HG03565 (cell line): ENCODE results near the gene CA11.
A peak's percentile ranks its signal among the peaks of the same experiment; 100 is the strongest.
"Not testable (repeated sequence)": the region's sequence is repeated elsewhere in the genome, so short reads cannot be mapped to it uniquely, and the experiment has no call there.

Experiments
- ATAC-seq: cut with Tn5 transposase; IDR thresholded peaks from one replicate; pipeline ENCODE4 v1.9.1; 2021; ENCODE audit warnings: mild to moderate bottlenecking, moderate library complexity; ENCODE audit not compliant: unreplicated experiment

The CA11 gene

DNA sequence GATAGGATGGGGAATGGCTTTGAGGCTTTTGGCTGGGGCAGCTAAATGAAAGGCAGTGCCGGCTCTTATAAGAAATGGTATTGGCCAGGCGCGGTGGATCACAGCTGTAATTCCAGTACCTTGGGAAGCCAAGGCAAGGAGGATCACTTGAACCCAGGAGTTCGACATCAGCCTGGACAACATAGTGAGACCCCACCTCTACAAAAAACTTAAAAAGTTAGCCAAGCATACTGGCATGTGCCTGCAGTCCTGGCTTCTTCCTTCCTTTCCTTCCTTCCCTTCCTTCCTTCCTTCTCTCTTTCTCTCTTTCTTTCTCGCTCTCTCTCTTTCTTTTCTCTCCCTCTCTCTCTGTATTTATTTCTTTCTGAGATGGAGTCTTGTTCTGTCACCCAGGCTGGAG lies 3.1 kb downstream of the CA11 start:
- no peak for ATAC-seq

- no peak for ATAC-seq
These were observed 4.1 kb downstream of the CA11 start for GRCh38 chr19:48641850-48642249.

DNA sequence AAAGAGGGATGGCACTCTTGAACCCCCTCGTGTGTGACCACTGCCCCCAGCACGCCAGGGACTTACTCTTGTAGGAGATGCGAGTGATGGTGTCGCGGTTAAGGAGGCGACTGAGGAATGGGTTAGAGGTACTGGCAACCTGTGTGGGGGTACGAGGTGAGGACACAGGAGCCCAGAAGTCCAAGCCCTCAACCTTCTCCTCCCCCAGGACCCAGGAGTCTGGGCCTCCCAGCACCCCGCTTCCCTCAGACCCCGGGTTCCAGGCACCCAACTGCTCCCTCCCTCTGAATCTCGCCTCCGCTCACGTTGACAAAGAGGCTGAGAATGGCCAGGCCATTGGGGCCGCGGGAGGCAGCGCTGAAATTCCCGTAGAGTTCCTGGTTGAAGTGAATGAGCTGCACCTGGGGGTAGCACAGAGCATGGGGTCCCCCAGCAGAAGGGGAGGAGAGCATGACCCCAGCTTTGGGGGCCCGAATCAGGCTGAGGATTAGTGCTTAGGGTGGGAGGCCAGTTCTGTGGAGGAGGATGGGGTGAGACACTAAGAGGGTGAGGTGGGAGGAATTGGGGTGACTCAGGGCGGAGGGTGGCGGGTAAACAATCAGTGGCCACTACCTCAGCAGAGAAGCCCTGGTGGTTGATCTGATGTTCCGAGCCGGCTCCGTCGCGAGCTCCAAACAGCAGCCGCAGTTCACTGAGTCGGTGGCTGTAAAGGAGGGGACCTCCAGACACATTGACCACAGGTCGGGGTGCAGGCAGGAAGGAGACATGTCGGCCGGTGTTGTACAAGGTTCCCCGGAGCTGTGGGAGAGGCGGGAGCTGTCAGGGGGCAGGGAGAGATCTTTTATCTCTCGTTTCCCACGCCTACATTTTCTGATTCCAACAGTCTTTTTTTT lies 6.3 kb downstream of the CA11 start:
- no peak for ATAC-seq

GRCh38 chr19:48638831-48639381 lies 7.1 kb downstream of the CA11 start:
- no peak for ATAC-seq

GRCh38 chr19:48637948-48638830 lies 7.8 kb downstream of the CA11 start:
- ATAC-seq, result peak; percentile 1

DNA sequence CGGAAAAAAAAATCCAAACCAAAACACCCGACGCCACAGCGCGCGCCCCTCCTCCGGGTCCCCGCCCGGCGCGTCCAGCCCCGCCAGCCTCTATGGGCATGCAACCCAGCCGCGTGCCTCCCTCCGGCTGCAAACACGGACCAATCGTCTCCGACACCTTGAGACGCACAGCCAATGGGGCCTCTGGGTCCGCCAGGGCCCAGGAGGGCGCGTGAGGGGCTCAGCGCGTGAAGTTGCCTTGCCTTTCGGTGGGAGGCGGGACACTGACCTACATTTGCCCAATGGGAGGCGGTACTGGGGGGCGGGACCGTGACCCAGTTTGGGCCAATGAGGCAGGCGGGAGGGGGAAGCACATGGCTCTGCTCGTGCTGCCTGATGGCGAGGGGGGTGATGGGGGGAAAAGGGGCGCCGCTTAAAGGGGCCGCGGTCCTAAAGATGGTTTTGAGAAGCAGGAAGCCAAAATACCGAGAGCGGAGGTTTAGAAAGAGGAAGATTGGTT lies 8.5 kb downstream of the CA11 start:
- ATAC-seq, result peak; percentile 56

DNA sequence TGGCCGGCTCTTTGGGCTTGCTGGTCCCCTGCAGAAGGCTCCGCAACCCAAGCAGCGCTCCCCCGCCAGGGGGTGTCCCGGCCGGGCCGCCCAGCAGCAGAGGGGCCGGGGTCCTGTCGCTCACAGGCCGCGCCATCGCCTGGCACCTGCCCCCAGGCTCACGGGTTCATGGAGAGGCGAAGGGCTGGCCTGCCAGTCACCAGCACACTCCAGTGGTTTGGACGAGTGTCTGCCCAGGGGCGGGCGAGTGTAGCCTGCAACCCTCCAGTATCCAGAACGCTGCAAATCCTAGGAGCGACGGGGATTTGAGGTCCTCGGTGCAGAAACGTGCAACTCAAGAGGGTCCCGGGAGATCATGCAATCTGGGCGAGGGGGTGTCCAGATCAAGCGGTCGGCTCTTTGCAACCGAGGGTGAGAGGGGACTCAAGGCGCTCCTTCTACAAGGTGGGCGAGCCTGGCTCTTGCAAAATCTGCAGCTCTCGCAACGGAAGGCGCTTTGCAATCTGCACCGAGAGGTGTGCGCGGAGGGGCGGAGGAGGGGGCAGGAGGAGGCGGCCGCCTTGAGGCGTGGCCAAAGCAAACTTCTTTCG lies 9.0 kb downstream of the CA11 start, which contains the start of gene DBP:
DBP (minus strand) TSS at position 521 of the 590 bp plus-strand sequence; CDS start at position 136, 385 bp downstream.
- ATAC-seq, result no peak

DNA sequence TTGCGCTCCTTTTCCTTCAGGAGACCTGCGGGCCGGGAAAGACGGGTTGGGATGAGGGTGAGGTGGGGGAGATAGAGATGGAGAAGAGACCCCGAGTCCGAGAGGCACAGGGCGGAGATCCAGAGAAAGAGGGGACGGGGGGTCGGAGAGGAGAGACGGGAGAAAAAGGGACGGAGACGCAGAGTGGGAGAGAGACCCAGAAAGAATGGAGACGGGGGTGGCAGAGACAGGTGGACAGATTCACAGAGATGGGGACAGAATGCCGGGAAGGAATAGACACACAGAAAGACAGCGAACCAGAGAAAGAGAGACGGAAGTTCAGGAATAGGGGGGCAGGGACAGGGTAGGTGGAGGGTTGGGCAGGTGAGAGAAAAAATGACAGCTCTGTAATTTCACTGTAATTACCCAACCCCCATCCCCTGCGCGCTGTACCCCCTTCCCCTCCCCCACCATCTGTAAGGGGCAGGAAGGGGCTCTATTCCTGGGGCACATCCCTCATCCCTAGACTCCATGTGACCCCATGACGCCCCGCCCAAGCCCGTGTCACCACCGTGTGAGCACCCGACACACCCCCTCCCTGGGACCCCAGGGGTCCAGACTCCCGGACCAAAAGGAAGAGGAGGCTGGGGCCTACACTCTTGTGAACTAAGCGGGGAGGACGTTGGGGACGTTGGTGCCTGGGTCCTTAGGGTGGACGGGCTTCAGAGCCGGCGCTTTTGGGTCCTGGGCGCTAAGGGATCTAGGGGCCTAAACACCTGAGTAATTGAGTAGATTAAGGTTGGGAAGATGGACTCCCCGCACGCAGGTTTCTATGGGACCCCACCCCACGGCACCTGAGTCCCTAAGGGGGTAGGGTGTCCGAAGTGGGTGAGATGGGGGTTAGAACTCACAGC lies 9.8 kb downstream of the CA11 start:
- no peak for ATAC-seq

- no peak for ATAC-seq
These were observed 10.6 kb downstream of the CA11 start for GRCh38 chr19:48635263-48635965.

DNA sequence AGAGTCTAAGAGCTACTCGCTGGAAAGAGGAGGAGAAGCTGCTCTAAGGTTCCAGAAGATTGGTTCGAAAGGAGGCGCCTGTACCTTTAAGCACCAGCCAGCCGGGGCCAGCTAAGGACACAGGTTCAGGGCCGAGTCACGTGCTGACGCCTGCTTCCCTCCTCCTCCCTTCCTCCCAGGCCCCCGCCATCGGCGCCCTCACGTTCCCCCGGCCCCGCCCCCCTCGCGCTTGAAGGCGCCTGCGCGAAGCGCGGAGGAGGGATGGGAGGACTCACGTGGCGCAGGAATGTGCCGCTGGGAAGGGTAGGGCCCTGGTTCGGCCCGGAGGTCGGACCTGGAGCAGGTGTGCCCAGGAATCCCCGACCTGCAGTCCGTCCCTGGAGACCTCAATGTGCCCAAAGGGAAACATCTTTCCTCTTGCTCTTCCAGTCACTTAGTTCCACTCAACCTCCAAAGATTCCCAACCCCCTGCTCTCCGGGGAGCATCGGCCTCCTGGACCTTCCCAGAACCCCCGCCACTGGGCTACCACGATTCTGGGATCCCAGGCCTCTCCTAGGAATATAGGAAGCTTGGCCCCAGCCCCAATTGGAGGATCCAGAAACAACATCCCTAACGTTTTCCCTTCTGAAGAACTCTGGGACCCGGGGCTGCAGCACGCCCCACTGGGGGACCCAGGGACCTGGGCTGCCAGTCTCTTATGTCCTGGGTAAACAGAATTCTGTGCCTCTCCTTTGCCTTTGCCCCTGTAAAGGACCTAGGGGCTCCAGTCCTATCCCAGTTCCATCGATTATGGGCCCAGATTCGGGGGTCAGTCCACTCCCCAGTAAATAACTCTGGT lies 11.3 kb downstream of the CA11 start:
- ATAC-seq, result peak; percentile 26

DNA sequence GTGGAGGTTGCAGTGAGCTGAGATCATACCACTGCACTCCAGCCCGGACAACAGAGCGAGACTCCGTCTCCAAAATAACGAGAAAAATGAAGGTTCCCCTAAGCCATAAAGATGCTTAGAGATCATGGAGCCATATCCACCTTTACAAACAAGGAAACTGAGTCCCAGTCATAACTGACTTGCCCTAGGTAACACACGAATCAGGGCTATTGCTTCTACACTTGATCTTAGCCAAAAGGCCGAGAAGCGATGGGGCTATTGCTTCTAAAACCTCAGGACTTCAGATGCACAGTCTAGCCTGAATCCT lies 12.0 kb downstream of the CA11 start:
- no peak for ATAC-seq

DNA sequence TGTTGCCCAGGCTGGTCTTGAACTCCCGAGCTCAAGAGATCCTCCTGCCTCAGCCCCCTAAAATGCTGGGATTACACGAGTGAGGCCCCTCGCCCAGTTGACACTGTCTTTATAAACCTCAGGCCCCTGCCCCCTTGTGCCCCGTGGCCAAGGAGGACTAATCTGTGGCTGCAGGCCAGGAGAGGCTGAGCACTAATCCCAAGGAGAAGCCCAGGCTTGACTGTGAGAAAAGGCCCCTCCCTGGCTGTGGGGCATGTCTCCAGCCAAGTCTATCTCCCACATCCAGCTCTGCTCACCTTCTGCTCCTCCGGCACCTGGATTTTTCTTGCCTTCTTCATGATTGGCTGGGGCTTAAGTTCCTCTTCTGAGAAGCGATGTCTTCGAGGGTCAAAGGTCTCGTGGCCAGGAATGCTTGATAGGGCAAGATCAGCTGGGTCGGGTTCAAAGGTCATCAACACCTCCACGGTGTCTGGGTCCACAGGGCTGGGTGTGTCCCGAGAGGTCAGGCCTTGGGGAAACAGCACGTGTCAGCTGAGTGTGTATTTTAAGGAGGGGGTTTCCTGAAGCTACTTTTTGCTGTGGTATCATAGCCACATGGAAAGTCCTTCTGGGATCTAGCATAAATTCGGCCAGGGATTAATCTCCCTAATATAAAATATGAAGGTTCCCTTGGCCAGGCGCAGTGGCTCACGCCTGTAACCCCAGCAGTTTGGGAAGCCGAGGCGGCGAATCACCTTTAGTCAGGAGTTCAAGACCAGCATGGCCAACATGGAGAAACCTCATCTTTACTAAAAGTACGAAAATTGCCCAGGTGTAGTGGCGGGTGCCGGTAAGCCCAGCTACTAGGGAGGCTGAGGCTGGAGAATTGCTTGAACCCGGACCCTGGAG lies 12.6 kb downstream of the CA11 start:
- no peak for ATAC-seq

DNA sequence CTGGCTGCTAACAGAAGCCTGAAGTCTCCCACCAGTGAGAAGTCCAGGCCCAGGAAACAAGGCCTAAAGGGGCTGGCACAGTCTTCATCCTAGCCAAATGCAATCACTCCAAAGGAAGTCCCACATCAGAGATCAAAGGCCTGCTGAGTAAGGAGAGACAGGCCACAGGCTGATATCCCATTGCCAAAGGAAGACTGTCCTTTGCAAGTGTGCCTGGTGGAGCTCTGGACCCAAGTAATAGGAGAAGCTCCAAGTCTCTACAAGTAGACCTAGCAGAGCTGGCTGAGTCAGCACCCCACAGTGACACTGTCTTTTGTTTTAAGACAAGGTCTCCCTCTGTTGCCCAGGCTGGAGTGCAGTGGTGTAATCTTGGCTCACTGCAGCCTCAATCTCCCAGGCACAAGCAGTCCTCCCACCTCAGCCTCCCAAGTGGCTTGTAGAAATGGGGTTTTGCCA lies 13.3 kb downstream of the CA11 start:
- no peak for ATAC-seq

DNA sequence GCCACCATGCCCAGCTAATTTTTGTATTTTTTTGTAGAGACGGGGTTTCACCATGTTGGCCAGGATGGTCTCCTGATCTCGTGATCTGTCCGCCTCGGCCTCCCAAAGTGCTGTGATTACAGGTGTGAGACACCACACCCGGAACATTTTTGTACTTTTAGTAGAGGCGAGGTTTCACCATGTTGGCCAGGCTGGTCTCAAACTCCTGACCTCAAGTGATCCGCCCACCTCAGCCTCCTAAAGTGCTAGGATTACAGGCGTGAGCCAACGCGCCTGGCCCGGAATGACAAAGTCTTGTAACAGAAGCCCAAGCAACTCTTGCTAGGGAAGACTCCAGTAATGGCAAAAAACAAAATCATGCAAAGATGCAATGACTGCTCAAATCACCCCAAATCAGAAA lies 13.7 kb downstream of the CA11 start:
- not testable (repeated sequence) for ATAC-seq

DNA sequence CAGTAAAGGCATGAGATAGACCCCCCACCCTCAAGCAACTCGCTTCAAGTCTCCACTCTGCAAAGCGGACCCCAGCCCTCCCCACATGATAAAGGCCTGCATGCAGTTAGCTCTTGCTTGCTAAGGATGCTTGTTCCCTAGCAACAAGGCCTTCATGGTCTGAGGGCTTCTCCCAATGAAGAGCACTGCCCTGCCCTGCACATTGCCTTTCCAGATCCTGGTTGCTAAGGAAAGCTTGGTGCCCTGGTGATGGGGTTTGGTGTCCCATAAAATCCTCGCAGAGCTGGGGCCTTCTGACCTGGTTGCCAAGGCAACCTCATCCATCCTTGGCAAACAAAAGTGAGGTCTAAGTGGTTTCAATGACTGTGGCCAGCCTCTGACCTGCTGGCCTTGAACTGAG lies 14.8 kb downstream of the CA11 start:
- ATAC-seq, result no peak

DNA sequence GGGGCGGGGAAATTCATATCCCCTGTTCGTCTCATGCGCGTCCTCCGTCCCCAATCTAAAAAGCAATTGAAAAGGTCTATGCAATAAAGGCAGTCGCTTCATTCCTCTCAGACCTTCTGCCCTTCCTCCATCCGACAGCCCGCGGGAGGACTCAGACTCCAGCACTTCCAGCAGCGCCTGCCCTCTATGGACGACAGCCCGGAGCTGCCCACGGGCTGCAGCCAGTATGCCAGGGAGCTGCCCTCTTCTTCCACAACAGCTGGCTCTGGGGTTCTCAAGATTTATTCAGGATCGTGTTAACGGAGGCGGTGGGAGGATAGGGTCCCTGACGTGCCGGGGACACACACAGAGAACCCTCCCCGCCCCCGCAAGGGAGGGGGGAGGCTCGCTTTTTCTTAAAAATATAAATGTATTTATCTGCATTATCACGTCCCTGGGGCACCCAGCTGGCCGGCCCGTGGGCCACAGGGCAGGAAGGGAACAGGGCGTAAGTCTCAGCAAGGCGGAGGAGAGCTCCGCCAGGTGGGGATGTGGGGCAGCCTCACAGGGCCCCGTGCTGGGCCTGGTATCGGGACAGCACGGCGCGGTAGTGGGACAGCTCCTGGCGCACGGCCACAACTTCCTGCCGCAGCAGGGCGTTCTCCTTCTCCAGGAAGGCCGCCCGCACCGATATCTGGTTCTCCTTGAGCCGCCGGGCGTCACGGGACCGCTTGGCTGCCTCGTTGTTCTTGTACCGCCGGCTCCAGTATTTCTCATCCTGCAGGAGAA lies 15.5 kb downstream of the CA11 start:
- ATAC-seq, result no peak
